ENCODE measurements around the gene ELMO1. TPM values are rescaled to one million over a fixed set of nuclear protein-coding genes. Genes with fewer than 3 reads are reported as not detected.

ELMO1 gene
- total and polyA plus RNA-seq, 10 donors = 26.0 to 494 (median 201) TPM

DNA sequence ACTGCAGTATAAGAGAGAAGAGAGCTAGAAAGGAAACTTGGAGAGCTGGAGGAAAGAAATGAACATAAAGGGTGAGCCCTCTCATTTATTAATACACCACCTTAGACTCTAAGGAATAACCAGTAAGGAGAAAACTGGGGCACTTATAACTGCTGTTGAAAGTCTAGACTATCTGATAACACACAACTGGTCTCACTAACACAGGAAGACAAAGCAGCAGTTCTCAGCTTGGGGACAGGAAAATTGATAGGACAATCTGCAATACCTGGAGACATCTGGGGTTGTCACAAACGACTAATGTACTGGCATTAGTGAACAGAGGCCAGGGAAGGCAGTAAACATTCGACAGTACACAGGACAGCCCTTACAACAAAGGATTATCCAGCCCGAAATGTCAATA lies 6.8 kb downstream of the ELMO1 start:
- Histone ChIP-seq H3K27ac (peak overlapping the region in 7 of 8 donors; percentile 58 to 99 (median 76)), H3K9me3 (no peaks in the 10 kb centered on the region), H3K4me1 (peaks cover 20 to 91% (median 83%) of the 10 kb centered on the region in 6 donors), H3K36me3 (peaks cover 0 to 17% (median 4%) of the 10 kb centered on the region in 6 donors), H3K27me3 (replicated peaks in 1 of 7) (no peaks in the 10 kb centered on the region), H3K4me3 (peak overlapping the region in 1 of 8 donors; percentile 4)
- no peak for TF ChIP-seq CTCF (IDR thresholded peaks at IDR 0.05 in 8 of 11, conservative IDR thresholded peaks at IDR 0.05 in 3 of 11)
- TF ChIP-seq POLR2AphosphoS5 (IDR thresholded peaks at IDR 0.05) = no peak
- TF ChIP-seq POLR2A (IDR thresholded peaks at IDR 0.05) = no peak
- no peak for DNase-seq
- intact Hi-C loops (cut with DNase I; ENCODE audit: low total_unique reads) = no loop called here
- WGBS, 5 donors = 53 to 65% (median 60%) methylated on average over 3 of the region's 3 CpGs

DNA sequence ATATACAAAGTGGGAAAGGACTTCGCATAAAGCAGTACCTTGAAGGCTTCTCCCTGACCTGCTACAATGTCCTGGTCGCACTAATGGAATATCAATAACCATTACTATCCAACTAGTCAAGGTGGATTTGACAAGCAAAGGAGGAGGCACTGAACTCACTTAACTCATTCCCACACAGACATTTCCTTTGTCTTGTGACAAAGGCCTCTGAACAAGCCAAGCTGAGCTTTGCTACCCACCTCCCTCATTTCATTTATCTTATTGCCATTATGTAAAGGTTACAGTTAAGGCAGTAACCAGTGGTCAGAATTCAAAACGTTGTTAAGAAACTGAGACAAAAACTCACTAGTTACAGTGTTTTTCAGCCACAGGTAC lies 7.3 kb downstream of the ELMO1 start:
- intact Hi-C loops (cut with DNase I; ENCODE audit: low total_unique reads) = no loop called here
- DNase-seq = no peak
- Histone ChIP-seq H3K27ac (peak overlapping the region; percentile 38 to 99 (median 74)), H3K4me3 (peak overlapping the region in 1 of 8 donors; percentile 4), H3K9me3 (no peaks in the 10 kb centered on the region), H3K4me1 (peaks cover 19 to 91% (median 79%) of the 10 kb centered on the region in 6 donors), H3K27me3 (replicated peaks in 1 of 7) (no peaks in the 10 kb centered on the region), H3K36me3 (peaks cover 0 to 17% (median 4%) of the 10 kb centered on the region in 6 donors)
- no peak for TF ChIP-seq POLR2AphosphoS5 (IDR thresholded peaks at IDR 0.05)
- TF ChIP-seq CTCF (IDR thresholded peaks at IDR 0.05 in 8 of 11, conservative IDR thresholded peaks at IDR 0.05 in 3 of 11) = no peak
- no peak for TF ChIP-seq POLR2A (IDR thresholded peaks at IDR 0.05)
- 43 to 57% (median 51%) methylated on average over 3 of the region's 3 CpGs for WGBS, 5 donors

- WGBS, 5 donors = 21 to 36% (median 29%) methylated on average over 8 of the region's 8 CpGs
- Histone ChIP-seq H3K4me3 (peak overlapping the region in 1 of 8 donors; percentile 4), H3K36me3 (peaks cover 0 to 17% (median 4%) of the 10 kb centered on the region in 6 donors), H3K4me1 (peaks cover 19 to 87% (median 75%) of the 10 kb centered on the region in 6 donors), H3K27ac (peak overlapping the region; percentile 38 to 99 (median 74)), H3K9me3 (no peaks in the 10 kb centered on the region), H3K27me3 (replicated peaks in 1 of 7) (no peaks in the 10 kb centered on the region)
- intact Hi-C loops (cut with DNase I; ENCODE audit: low total_unique reads) = no loop called here
- TF ChIP-seq POLR2AphosphoS5 (IDR thresholded peaks at IDR 0.05) (peak in 1 of 3 donors; percentile 7), POLR2A (IDR thresholded peaks at IDR 0.05) (no peak)
- DNase-seq = no peak
These were observed 7.8 kb downstream of the ELMO1 start for GRCh38 chr7:37440738-37441385.

DNA sequence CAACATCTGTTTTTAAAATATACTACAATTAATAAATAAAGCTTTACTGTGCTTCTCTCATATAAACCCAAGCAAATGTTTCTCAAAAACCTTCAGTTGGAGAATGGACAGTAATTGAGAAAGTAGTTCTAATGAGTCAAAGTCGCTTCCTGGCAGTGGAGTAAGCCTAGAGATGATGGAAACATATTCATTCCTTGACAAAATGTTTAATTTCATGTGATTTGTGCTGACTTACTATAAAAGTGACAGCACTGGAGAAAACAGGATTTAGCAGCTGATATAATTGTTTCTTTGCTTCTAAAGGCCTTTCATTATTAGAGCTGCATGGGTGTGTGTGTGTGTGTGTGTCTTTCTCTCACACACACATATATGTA lies 9.0 kb downstream of the ELMO1 start:
- Histone ChIP-seq H3K4me1 (peaks cover 21 to 85% (median 68%) of the 10 kb centered on the region in 6 donors), H3K4me3 (no peak overlapping the region), H3K27ac (peak overlapping the region in 4 of 8 donors; percentile 58 to 99 (median 98)), H3K36me3 (peaks cover 0 to 9% (median 3%) of the 10 kb centered on the region in 6 donors), H3K27me3 (replicated peaks in 1 of 7) (no peaks in the 10 kb centered on the region), H3K9me3 (no peaks in the 10 kb centered on the region)
- intact Hi-C loops (cut with DNase I; ENCODE audit: low total_unique reads) = no loop called here
- DNase-seq = no peak
- TF ChIP-seq POLR2AphosphoS5 (IDR thresholded peaks at IDR 0.05) (no peak), CTCF (IDR thresholded peaks at IDR 0.05 in 8 of 11, conservative IDR thresholded peaks at IDR 0.05 in 3 of 11) (no peak), POLR2A (IDR thresholded peaks at IDR 0.05) (no peak)
- 57 to 79% (median 69%) methylated on average over 1 of the region's 1 CpG for WGBS, 5 donors

Measured in spleen (tissue), 11 donors.